Measurements from ENCODE around the gene RNMT. TPM values are rescaled to one million over a fixed set of nuclear protein-coding genes. Genes with fewer than 3 reads are reported as not detected.
"Not testable (repeated sequence)": the region's sequence is repeated elsewhere in the genome, so short reads cannot be mapped to it uniquely, and the experiment has no call there.

RNMT gene
- total and polyA plus RNA-seq, 2 of the 4 experiments (the other 2 are of a cell fraction) = 13.3 to 13.6 TPM

GRCh38 chr18:13726232-13726971, at the start of gene RNMT, which contains the start of gene FAM210A (continued):
- TF ChIP-seq MAFK (IDR thresholded peaks at IDR 0.05; ENCODE audit: low read depth, low read length) (0 out of 2 replicates have a peak, but pooled peaks have one; percentile 6), MXI1 (IDR thresholded peaks at IDR 0.05; ENCODE audit: borderline replicate concordance, low read depth, low read length) (peak; percentile 99), SMC3 (IDR thresholded peaks at IDR 0.05; ENCODE audit: low read depth, low read length) (no peak), POLR2A (IDR thresholded peaks at IDR 0.05; ENCODE audit: low read depth, low read length) (peak; percentile 96), RCOR1 (IDR thresholded peaks at IDR 0.05; ENCODE audit: insufficient replicate concordance, low read length) (no peak)

- H3K4me2 ChIP-seq (ENCODE audit: low read depth, low read length); H3K9me3 ChIP-seq (ENCODE audit: control insufficient read depth, insufficient read depth, low read length); H3K9me1 ChIP-seq (ENCODE audit: insufficient read depth, low read length); H2BK15ac ChIP-seq (ENCODE audit: low read depth, low read length); ATAC-seq (ENCODE audit: low read depth); H2BK5ac ChIP-seq (ENCODE audit: low read depth, low read length, poor library complexity, severe bottlenecking); BruUV-seq (replicated peaks); H3K9ac ChIP-seq (ENCODE audit: low read depth, low read length); POLR2A ChIA-PET (ENCODE audit: unreplicated experiment); H3K27me3 ChIP-seq (ENCODE audit: control insufficient read depth, insufficient read depth, low read length); H3K4me3 ChIP-seq (ENCODE audit: insufficient read depth, low read depth, low read length); H2BK120ac ChIP-seq (ENCODE audit: low read depth, low read length); intact Hi-C loops (cut with micrococcal nuclease); H3K36me3 ChIP-seq (ENCODE audit: control insufficient read depth, insufficient read depth, low read length); H3K27ac ChIP-seq (ENCODE audit: insufficient read depth, low read length); H3K56ac ChIP-seq (ENCODE audit: extremely low read depth, insufficient read depth, low read length); H4K20me1 ChIP-seq (ENCODE audit: insufficient read depth, low read length); H4K91ac ChIP-seq (ENCODE audit: insufficient read depth, low read depth, low read length); dilution Hi-C loops (cut with HindIII; ENCODE audit: low sequenced_read_pairs, unreplicated experiment); H3K14ac ChIP-seq (replicated peaks; ENCODE audit: low read depth, low read length); H3K4me1 ChIP-seq (ENCODE audit: control insufficient read depth, insufficient read depth, low read length); CTCF ChIA-PET; H2AFZ ChIP-seq (replicated peaks; ENCODE audit: low read length, poor library complexity); H2AK9ac ChIP-seq (replicated peaks; ENCODE audit: low read depth, low read length, poor library complexity); DNase-seq; H4K8ac ChIP-seq (ENCODE audit: low read depth in 2 of 2, low read length in 2 of 2); in situ Hi-C loops (cut with MboI; ENCODE audit: low sequenced_read_pairs); H2AK5ac ChIP-seq (ENCODE audit: low read depth, low read length); H3K4ac ChIP-seq (ENCODE audit: low read depth, low read length); H3K18ac ChIP-seq (ENCODE audit: low read depth, low read length); H2BK20ac ChIP-seq (ENCODE audit: low read depth, low read length); H4K5ac ChIP-seq (ENCODE audit: low read depth, low read length); H3K23ac ChIP-seq (ENCODE audit: low read depth, low read length): not testable (repeated sequence)
- H3K79me1 ChIP-seq (ENCODE audit: low read depth in 1 of 2, low read length in 2 of 2) = peaks cover 11% of the 10 kb centered on the region in 2 experiments; a peak in 3 of 4 replicates
- 100% methylated on average over 4 of the region's 13 CpGs; no CpG with 5 or more reads in 1 of the 2 experiments for WGBS, 2 experiments (ENCODE audit: extremely low coverage in 2 of 2, insufficient read length in 1 of 2)
Measured at GRCh38 chr18:13677350-13677749, 49.1 kb upstream of the RNMT start.
